ENCODE data around the gene SPACA4.
A peak's percentile ranks its signal among the peaks of the same experiment; 100 is the strongest.

The SPACA4 gene

GRCh38 chr19:48635966-48636858 is 29.7 kb downstream of the SPACA4 start:
- FAIRE-seq: no peak

- FAIRE-seq: no peak
Observed at GRCh38 chr19:48636859-48637448, 30.4 kb downstream of the SPACA4 start, which contains the start of gene DBP. TSS of gene DBP (minus strand) at chr19:48637379. CDS start at chr19:48636994, 385 bp downstream.

GRCh38 chr19:48637449-48637947 is 31.0 kb downstream of the SPACA4 start:
- FAIRE-seq: peak; percentile 35

GRCh38 chr19:48637948-48638830 is 31.6 kb downstream of the SPACA4 start:
- no peak for FAIRE-seq

GRCh38 chr19:48638831-48639381 is 32.4 kb downstream of the SPACA4 start:
- FAIRE-seq: no peak

GRCh38 chr19:48639483-48640375 is 33.2 kb downstream of the SPACA4 start:
- FAIRE-seq: no peak

GRCh38 chr19:48641850-48642249 is 35.3 kb downstream of the SPACA4 start:
- FAIRE-seq: no peak

- FAIRE-seq: no peak
Observed at GRCh38 chr19:48642862-48643261, 36.3 kb downstream of the SPACA4 start.

- FAIRE-seq: no peak
Observed at GRCh38 chr19:48644355-48644754, 37.8 kb downstream of the SPACA4 start.

- no peak for FAIRE-seq
Observed at GRCh38 chr19:48644839-48645619, 38.5 kb downstream of the SPACA4 start.

GRCh38 chr19:48645620-48646000 is 39.1 kb downstream of the SPACA4 start:
- FAIRE-seq: no peak

- no peak for FAIRE-seq
Observed at GRCh38 chr19:48646001-48646721, 39.6 kb downstream of the SPACA4 start, which contains the start of gene CA11. TSS of gene CA11 (minus strand) at chr19:48646187. CDS start at chr19:48645632, 555 bp downstream.

- FAIRE-seq: no peak
Observed at GRCh38 chr19:48646722-48647216, 40.2 kb downstream of the SPACA4 start.

- FAIRE-seq: no peak
Observed at GRCh38 chr19:48648134-48648533, 41.6 kb downstream of the SPACA4 start.

GRCh38 chr19:48650974-48651682 is 44.6 kb downstream of the SPACA4 start:
- no peak for FAIRE-seq

GRCh38 chr19:48651683-48652048 is 45.1 kb downstream of the SPACA4 start:
- no peak for FAIRE-seq

GRCh38 chr19:48654299-48655059 is 47.9 kb downstream of the SPACA4 start:
- FAIRE-seq: no peak

- no peak for FAIRE-seq
Observed at GRCh38 chr19:48656840-48657474, 50.4 kb downstream of the SPACA4 start.
